HEK293T (cell line): ENCODE results near the gene CLASRP.
"Not testable (repeated sequence)": the region's sequence is repeated elsewhere in the genome, so short reads cannot be mapped to it uniquely, and the experiment has no call there.

ENCODE experiments used
- ARNT ChIP-seq: fragments of 450-650 bp; IDR thresholded peaks from 2 replicates; pipeline ENCODE4 v1.6.1; 2017; ENCODE audit warnings: mild to moderate bottlenecking
- BHLHE40 ChIP-seq: fragments of 450-650 bp; IDR thresholded peaks from 2 replicates; pipeline ENCODE4 v1.6.1; 2016; ENCODE audit warnings: mild to moderate bottlenecking, moderate library complexity, borderline replicate concordance
- CTBP1 ChIP-seq: fragments of 450-650 bp; IDR thresholded peaks from 2 replicates; pipeline ENCODE4 v1.6.1; 2016; ENCODE audit warnings: borderline replicate concordance
- ELF4 ChIP-seq: fragments of 450-650 bp; IDR thresholded peaks from 2 replicates; pipeline ENCODE4 v1.6.1; 2017; ENCODE audit warnings: antibody characterized with exemption
- FOXA1 ChIP-seq: fragments of 450-650 bp; IDR thresholded peaks from 2 replicates; pipeline ENCODE4 v1.6.1; 2016; ENCODE audit warnings: mild to moderate bottlenecking
- FOXK2 ChIP-seq: fragments of 450-650 bp; IDR thresholded peaks from 2 replicates; pipeline ENCODE4 v1.6.1; 2016; ENCODE audit warnings: mild to moderate bottlenecking
- FOXM1 ChIP-seq: fragments of 450-650 bp; IDR thresholded peaks from 2 replicates; pipeline ENCODE4 v1.6.1; 2017; ENCODE audit warnings: mild to moderate bottlenecking, borderline replicate concordance
- L3MBTL2 ChIP-seq: fragments of 450-650 bp; conservative IDR thresholded peaks from 2 replicates; pipeline ENCODE4 v1.6.1; 2016; ENCODE audit warnings: mild to moderate bottlenecking
- LEF1 ChIP-seq: fragments of 450-650 bp; IDR thresholded peaks from 2 replicates; pipeline ENCODE4 v1.6.1; 2017; ENCODE audit warnings: mild to moderate bottlenecking, borderline replicate concordance
- SP1 ChIP-seq: fragments of 450-650 bp; IDR thresholded peaks from 2 replicates; pipeline ENCODE4 v1.6.1; 2017
- SUZ12 ChIP-seq: fragments of 450-650 bp; IDR thresholded peaks from 2 replicates; pipeline ENCODE4 v1.6.1; 2016; ENCODE audit warnings: mild to moderate bottlenecking
- TARDBP ChIP-seq: fragments of 450-650 bp; IDR thresholded peaks from 2 replicates; pipeline ENCODE4 v1.6.1; 2016
- ZNF384 ChIP-seq: fragments of 450-650 bp; IDR thresholded peaks from 2 replicates; pipeline ENCODE4 v1.6.1; 2016
- TF ChIP-seq, protein P1 (sequence below): fragments of 450-650 bp; IDR thresholded peaks from 2 replicates; pipeline ENCODE4 v1.6.1; 2016

GRCh38 chr19:45106363-45106762, 67.5 kb downstream of the CLASRP start:
- not testable (repeated sequence) for TF ChIP-seq TARDBP, SP1, BHLHE40, FOXM1, SUZ12, FOXA1, ZNF384, CTBP1, ELF4, ARNT, FOXK2, L3MBTL2, LEF1
- TF ChIP-seq, protein P1, sequence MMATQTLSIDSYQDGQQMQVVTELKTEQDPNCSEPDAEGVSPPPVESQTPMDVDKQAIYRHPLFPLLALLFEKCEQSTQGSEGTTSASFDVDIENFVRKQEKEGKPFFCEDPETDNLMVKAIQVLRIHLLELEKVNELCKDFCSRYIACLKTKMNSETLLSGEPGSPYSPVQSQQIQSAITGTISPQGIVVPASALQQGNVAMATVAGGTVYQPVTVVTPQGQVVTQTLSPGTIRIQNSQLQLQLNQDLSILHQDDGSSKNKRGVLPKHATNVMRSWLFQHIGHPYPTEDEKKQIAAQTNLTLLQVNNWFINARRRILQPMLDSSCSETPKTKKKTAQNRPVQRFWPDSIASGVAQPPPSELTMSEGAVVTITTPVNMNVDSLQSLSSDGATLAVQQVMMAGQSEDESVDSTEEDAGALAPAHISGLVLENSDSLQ: not testable (repeated sequence)
